Stimulated activated naive B cell treated with anti-CD40 and anti-IgM and Interleukin-4, amounts not matched to agents 10 μg/mL and 1 μg/mL and 100 μg/mL, for 72 hours (primary cell): ENCODE results near the gene CCL18.
"Not testable (repeated sequence)": the region's sequence is repeated elsewhere in the genome, so short reads cannot be mapped to it uniquely, and the experiment has no call there.

Experiments
- ATAC-seq, 2 donors: fragments of 150-1000 bp; cut with Tn5 transposase; replicated peaks; 2 replicates each; pipeline ENCODE4 v1.10.0; 2021; ENCODE audit warnings: moderate library complexity in 1 of 2
- DNase-seq: peaks from one replicate; pipeline ENCODE4 v3.0.0; 2021
- H3K27ac Mint-ChIP-seq: one replicate; pipeline ENCODE4 v1.8.0; 2022; ENCODE audit warnings: mild to moderate bottlenecking, mixed read lengths
- H3K27me3 Mint-ChIP-seq, 2 donors: one replicate each; pipeline ENCODE4 v1.8.0; 2022; ENCODE audit warnings: mixed read lengths in 2 of 2
- H3K36me3 Mint-ChIP-seq, 2 donors: one replicate each; pipeline ENCODE4 v1.8.0; 2022; ENCODE audit warnings: mixed read lengths in 2 of 2, mild to moderate bottlenecking in 1 of 2
- H3K4me1 Mint-ChIP-seq, 2 donors: one replicate each; pipeline ENCODE4 v1.8.0; 2022; ENCODE audit warnings: mixed read lengths in 2 of 2, mild to moderate bottlenecking in 1 of 2
- H3K4me3 Mint-ChIP-seq, 2 donors: one replicate each; pipeline ENCODE4 v1.8.0; 2022; ENCODE audit warnings: mild to moderate bottlenecking in 2 of 2, mixed read lengths in 2 of 2, moderate library complexity in 1 of 2
- H3K9me3 Mint-ChIP-seq, 2 donors: one replicate each; pipeline ENCODE4 v1.8.0; 2022; ENCODE audit warnings: mixed read lengths in 2 of 2, mild to moderate bottlenecking in 1 of 2

CCL18 gene

GRCh38 chr17:36103401-36103975 is 39.4 kb downstream of the CCL18 start, which contains the start of gene CCL4:
CCL4 (plus strand) TSS chr17:36103827; CDS start chr17:36103906, 79 bp downstream.
- DNase-seq (peak; percentile 75), ATAC-seq (peak; percentile 89 to 94)
- Mint-ChIP-seq H3K36me3 (peaks cover 8 to 20% of the 10 kb centered on the region in 2 donors), H3K4me3 (peak within 1 kb of the TSS; percentile 84 to 94), H3K4me1 (peaks cover 53 to 81% of the 10 kb centered on the region in 2 donors), H3K27ac (peak within 1 kb of the TSS; percentile 96)
- H3K27me3 Mint-ChIP-seq, H3K9me3 Mint-ChIP-seq: not testable (repeated sequence)

DNA sequence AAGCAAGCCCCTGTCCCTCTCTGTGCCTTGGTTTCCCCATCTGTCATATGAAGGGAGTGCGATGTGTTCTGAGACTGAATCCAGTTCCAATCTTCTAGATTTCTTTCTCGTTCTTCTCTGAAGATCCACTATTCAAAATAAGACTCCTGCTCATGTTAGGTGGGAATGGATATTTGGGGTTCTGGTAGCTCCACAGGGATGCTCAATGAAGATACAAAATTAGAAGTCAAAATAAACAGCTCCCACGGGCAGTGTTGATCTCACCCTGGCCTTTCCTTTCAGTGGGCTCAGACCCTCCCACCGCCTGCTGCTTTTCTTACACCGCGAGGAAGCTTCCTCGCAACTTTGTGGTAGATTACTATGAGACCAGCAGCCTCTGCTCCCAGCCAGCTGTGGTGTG is 40.2 kb downstream of the CCL18 start:
- not testable (repeated sequence) for H3K27me3 Mint-ChIP-seq, DNase-seq, H3K9me3 Mint-ChIP-seq
- ATAC-seq: peak; percentile 33 to 38
- Mint-ChIP-seq H3K36me3 (peaks cover 8 to 20% of the 10 kb centered on the region in 2 donors), H3K4me1 (peaks cover 48 to 77% of the 10 kb centered on the region in 2 donors), H3K27ac (peak overlapping the region; percentile 96), H3K4me3 (peak overlapping the region; percentile 84 to 94)

- DNase-seq (no peak), ATAC-seq (no peak)
- H3K4me1 Mint-ChIP-seq: peaks cover 44 to 72% of the 10 kb centered on the region in 2 donors
- peaks cover 8 to 20% of the 10 kb centered on the region in 2 donors for H3K36me3 Mint-ChIP-seq
- H3K9me3 Mint-ChIP-seq: no peaks in the 10 kb centered on the region
- H3K27ac Mint-ChIP-seq: peak overlapping the region; percentile 96
- peak overlapping the region; percentile 84 to 94 for H3K4me3 Mint-ChIP-seq
- H3K27me3 Mint-ChIP-seq: no peaks in the 10 kb centered on the region
Observed at GRCh38 chr17:36104701-36105181, 40.7 kb downstream of the CCL18 start.

GRCh38 chr17:36105781-36106492 is 41.9 kb downstream of the CCL18 start:
- no peaks in the 10 kb centered on the region for H3K27me3 Mint-ChIP-seq
- no peaks in the 10 kb centered on the region for H3K9me3 Mint-ChIP-seq
- DNase-seq: no peak
- peaks cover 43 to 69% of the 10 kb centered on the region in 2 donors for H3K4me1 Mint-ChIP-seq
- H3K27ac Mint-ChIP-seq: no peak overlapping the region
- peaks cover 8 to 16% of the 10 kb centered on the region in 2 donors for H3K36me3 Mint-ChIP-seq
- ATAC-seq: no peak
- H3K4me3 Mint-ChIP-seq: peak overlapping the region in 1 of 2 donors; percentile 94

- H3K27ac Mint-ChIP-seq: no peak overlapping the region
- DNase-seq: no peak
- peaks cover 8 to 16% of the 10 kb centered on the region in 2 donors for H3K36me3 Mint-ChIP-seq
- H3K4me1 Mint-ChIP-seq: peaks cover 45 to 72% of the 10 kb centered on the region in 2 donors
- ATAC-seq: no peak
- H3K9me3 Mint-ChIP-seq: no peaks in the 10 kb centered on the region
- H3K4me3 Mint-ChIP-seq: no peak overlapping the region
- H3K27me3 Mint-ChIP-seq: no peaks in the 10 kb centered on the region
Observed at GRCh38 chr17:36106493-36106835, 42.4 kb downstream of the CCL18 start.

DNA sequence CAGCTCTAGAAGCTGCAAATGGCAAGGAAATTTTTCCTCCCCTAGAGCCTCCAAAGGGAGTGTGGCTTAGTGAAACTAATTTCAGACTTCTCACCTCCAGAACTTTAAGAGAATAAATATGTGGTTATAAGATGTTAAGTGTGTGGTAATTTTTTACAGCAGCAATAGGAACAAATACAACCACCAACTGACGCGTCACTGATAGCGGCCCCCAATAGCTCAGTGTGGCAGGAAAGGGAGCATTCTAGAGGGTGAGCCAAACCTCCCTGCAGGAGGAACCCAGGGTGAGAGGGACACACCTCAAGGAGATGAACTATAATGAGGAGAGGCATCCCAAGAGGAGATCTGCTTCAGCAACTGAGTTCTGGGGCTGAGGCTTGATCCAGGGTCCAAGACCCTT is 43.6 kb downstream of the CCL18 start:
- Mint-ChIP-seq H3K9me3 (peaks cover 3 to 8% of the 10 kb centered on the region in 2 donors), H3K4me1 (peaks cover 43 to 68% of the 10 kb centered on the region in 2 donors), H3K27ac (no peak overlapping the region), H3K4me3 (no peak overlapping the region), H3K36me3 (peaks cover 11 to 27% of the 10 kb centered on the region in 2 donors), H3K27me3 (no peaks in the 10 kb centered on the region)
- no peak for DNase-seq
- no peak for ATAC-seq

DNA sequence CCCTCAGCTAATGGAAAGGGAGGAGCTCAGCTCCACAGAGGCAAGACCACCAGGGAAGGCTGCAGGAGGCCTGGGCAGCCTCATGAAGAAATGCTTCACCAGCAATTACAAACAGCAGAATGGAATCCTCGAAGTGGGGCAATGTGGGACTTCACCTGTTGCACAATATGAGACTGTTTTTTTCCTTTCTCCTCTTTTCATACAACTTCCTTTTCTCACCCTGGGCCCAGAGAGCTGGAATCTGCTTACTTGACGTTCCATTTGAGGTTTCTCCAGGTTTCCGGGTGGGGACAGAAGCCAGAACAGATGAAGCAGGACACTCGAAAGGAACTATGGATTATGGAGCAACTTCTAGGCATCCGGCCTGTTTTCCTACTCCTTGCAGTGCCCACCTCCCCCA is 44.2 kb downstream of the CCL18 start:
- not testable (repeated sequence) for H3K27ac Mint-ChIP-seq, H3K27me3 Mint-ChIP-seq, ATAC-seq, H3K4me3 Mint-ChIP-seq, DNase-seq
- Mint-ChIP-seq H3K36me3 (peaks cover 14 to 30% of the 10 kb centered on the region in 2 donors), H3K4me1 (peaks cover 37 to 62% of the 10 kb centered on the region in 2 donors), H3K9me3 (peaks cover 6 to 11% of the 10 kb centered on the region in 2 donors)

DNA sequence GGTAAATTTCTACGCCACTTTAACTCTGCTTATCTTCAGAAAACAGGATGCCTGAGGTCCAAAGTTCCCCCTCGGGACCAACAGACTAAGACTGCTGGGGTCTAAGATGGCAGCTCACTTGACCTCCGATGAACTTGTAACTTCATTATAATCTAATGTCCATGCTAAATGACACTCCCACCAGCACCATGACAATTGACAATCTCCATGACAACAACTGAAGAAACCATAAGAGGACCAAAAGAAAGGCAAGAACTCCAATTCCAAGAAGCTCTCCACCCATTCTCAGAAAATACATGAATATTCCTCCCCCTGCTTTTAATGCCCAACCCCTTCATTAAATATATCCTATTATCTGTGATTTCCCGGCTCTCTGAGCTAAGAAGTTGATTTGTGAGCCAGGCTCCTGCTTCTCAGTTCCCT is 47.0 kb downstream of the CCL18 start:
- Mint-ChIP-seq H3K27ac (no peak overlapping the region), H3K27me3 (no peaks in the 10 kb centered on the region), H3K9me3 (peaks cover 10 to 14% of the 10 kb centered on the region in 2 donors), H3K36me3 (peaks cover 6 to 16% of the 10 kb centered on the region in 2 donors), H3K4me3 (no peak overlapping the region), H3K4me1 (peaks cover 29 to 46% of the 10 kb centered on the region in 2 donors)
- ATAC-seq: no peak
- DNase-seq: no peak

- H3K4me1 Mint-ChIP-seq: peaks cover 28 to 47% of the 10 kb centered on the region in 2 donors
- no peaks in the 10 kb centered on the region for H3K27me3 Mint-ChIP-seq
- H3K36me3 Mint-ChIP-seq: peaks cover 6 to 16% of the 10 kb centered on the region in 2 donors
- no peak overlapping the region for H3K4me3 Mint-ChIP-seq
- no peak overlapping the region for H3K27ac Mint-ChIP-seq
- peaks cover 10 to 14% of the 10 kb centered on the region in 2 donors for H3K9me3 Mint-ChIP-seq
- DNase-seq: no peak
- no peak for ATAC-seq
Observed at GRCh38 chr17:36112572-36112971, 48.5 kb downstream of the CCL18 start.

GRCh38 chr17:36113131-36113530 is 49.1 kb downstream of the CCL18 start:
- Mint-ChIP-seq H3K36me3 (peaks cover 6 to 16% of the 10 kb centered on the region in 2 donors), H3K4me1 (peaks cover 29 to 47% of the 10 kb centered on the region in 2 donors), H3K9me3 (peaks cover 10 to 14% of the 10 kb centered on the region in 2 donors)
- H3K27me3 Mint-ChIP-seq, H3K4me3 Mint-ChIP-seq, DNase-seq, H3K27ac Mint-ChIP-seq, ATAC-seq: not testable (repeated sequence)

GRCh38 chr17:36114971-36115648 is 51.0 kb downstream of the CCL18 start:
- DNase-seq, H3K27me3 Mint-ChIP-seq, H3K27ac Mint-ChIP-seq, ATAC-seq, H3K4me3 Mint-ChIP-seq: not testable (repeated sequence)
- H3K9me3 Mint-ChIP-seq: peaks cover 10 to 14% of the 10 kb centered on the region in 2 donors
- peaks cover 35 to 54% of the 10 kb centered on the region in 2 donors for H3K4me1 Mint-ChIP-seq
- peaks cover 6 to 16% of the 10 kb centered on the region in 2 donors for H3K36me3 Mint-ChIP-seq

GRCh38 chr17:36115649-36115977 is 51.5 kb downstream of the CCL18 start:
- H3K27ac Mint-ChIP-seq, ATAC-seq, H3K27me3 Mint-ChIP-seq, DNase-seq, H3K4me3 Mint-ChIP-seq: not testable (repeated sequence)
- peaks cover 6 to 16% of the 10 kb centered on the region in 2 donors for H3K36me3 Mint-ChIP-seq
- peaks cover 31 to 49% of the 10 kb centered on the region in 2 donors for H3K4me1 Mint-ChIP-seq
- peaks cover 10 to 14% of the 10 kb centered on the region in 2 donors for H3K9me3 Mint-ChIP-seq

DNA sequence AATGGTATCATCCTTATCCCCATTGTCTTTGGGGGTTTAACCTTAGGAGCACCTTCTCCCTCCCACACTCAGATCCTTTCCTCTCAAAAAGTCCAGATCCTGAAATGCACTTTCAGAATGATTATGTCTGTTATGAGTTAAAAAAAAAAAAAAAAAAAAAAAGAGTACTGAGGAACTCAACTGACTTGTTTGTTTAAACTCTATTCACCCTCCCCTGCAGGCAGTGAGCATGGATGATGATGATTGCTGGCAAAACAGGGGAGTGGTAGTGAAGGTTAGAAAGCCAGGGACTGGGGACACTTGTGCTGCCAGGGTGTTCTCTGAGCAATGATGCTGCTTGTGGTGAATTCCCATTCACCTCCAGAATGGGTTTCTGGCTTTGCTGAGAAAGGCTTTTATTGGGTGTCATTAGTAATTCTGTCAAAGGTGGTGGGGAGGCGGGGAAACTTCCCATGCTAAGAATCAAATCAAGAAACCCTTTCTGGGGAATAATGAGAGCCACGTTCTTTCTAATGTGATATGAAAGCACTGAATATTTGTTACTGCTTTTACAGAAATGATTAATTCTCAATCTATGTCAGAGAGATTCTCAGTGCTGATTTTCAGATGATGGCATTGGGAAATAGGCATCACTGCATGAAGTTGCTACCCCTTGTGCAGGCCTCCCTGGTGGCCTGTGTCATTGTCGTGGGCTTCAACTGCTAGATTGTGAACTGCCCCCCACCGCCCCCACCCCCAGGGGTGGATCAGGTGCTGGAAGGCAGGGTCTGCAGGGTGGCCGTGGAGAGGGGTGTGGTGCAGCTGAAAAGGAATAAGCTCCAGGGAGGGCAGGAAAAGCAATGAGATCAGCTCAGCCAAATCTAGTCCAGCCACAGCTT is 53.7 kb downstream of the CCL18 start:
- ATAC-seq: peak; percentile 79 to 88
- H3K4me1 Mint-ChIP-seq: peaks cover 31 to 43% of the 10 kb centered on the region in 2 donors
- H3K36me3 Mint-ChIP-seq: peaks cover 2 to 7% of the 10 kb centered on the region in 2 donors
- H3K9me3 Mint-ChIP-seq: peaks cover 8 to 9% of the 10 kb centered on the region in 2 donors
- peak overlapping the region; percentile 63 for H3K27ac Mint-ChIP-seq
- peak overlapping the region; percentile 61 to 64 for H3K4me3 Mint-ChIP-seq
- DNase-seq: peak; percentile 43
- H3K27me3 Mint-ChIP-seq: no peaks in the 10 kb centered on the region
